ENCODE data around the gene RICTOR.

Gene RICTOR

GRCh38 chr5:38925154-38925925 lies 148.9 kb downstream of the RICTOR start:
- no peaks in the 10 kb centered on the region for H3K9me3 ChIP-seq (ENCODE audit: control insufficient read depth, low read depth, low read length)

DNA sequence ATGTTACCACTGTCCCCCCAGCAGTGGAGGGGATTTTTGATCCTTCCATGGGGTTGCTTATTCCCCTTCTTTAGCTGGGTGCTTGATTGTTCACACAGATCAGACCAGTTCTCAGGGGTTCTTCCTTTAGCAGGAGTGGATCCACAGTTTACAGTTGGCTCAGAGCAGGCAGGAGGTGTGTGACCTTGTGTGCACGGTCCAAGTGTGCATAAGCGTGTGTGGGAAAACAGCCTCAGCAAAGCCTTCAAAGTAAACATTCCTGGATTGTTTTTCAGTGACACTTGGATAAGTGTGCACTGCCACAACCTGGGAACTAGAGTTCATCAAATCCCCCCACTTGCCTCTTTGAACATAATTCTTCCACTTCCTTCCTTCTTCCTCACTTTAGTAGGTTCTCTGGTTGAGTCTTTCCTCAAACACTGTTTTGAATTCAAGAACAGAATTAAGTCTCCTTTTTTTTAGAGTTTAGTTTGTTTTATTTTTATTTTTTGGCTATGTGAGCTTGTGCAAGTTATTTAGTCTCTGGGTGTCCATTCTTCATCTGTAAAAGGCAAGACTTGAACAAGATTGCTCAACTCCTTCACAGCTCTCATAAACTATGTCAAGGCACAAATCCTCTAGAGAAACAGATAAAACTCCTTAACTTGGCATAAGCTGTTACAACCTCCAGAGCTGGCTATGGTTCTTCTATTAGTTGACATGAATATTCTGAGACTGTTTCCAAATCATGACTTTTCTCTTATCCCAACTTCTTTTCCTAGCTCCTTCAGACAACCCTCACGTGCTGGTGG lies 150.3 kb downstream of the RICTOR start:
- Histone ChIP-seq H3K4me1 (ENCODE audit: control insufficient read depth, low read depth, low read length) (no peaks in the 10 kb centered on the region), H3K4me3 (ENCODE audit: low read length) (no peak overlapping the region), H3K36me3 (ENCODE audit: control insufficient read depth, low read depth, low read length) (no peaks in the 10 kb centered on the region), H3K27ac (ENCODE audit: low read length) (no peak overlapping the region), H3K9ac (ENCODE audit: low read length) (no peak overlapping the region), H3K9me3 (ENCODE audit: control insufficient read depth, low read depth, low read length) (no peaks in the 10 kb centered on the region), H3K27me3 (ENCODE audit: control insufficient read depth, insufficient read depth, low read length) (no peaks in the 10 kb centered on the region)

More at GRCh38 chr5:38925154-38925925, 148.9 kb downstream of the RICTOR start:
- H3K36me3 ChIP-seq (ENCODE audit: control insufficient read depth, low read depth, low read length): no peaks in the 10 kb centered on the region
- no peak overlapping the region for H3K27ac ChIP-seq (ENCODE audit: low read length)
- no peaks in the 10 kb centered on the region for H3K27me3 ChIP-seq (ENCODE audit: control insufficient read depth, insufficient read depth, low read length)
- no peaks in the 10 kb centered on the region for H3K4me1 ChIP-seq (ENCODE audit: control insufficient read depth, low read depth, low read length)
- no peak overlapping the region for H3K9ac ChIP-seq (ENCODE audit: low read length)
- H3K4me3 ChIP-seq (ENCODE audit: low read length): no peak overlapping the region

DNA sequence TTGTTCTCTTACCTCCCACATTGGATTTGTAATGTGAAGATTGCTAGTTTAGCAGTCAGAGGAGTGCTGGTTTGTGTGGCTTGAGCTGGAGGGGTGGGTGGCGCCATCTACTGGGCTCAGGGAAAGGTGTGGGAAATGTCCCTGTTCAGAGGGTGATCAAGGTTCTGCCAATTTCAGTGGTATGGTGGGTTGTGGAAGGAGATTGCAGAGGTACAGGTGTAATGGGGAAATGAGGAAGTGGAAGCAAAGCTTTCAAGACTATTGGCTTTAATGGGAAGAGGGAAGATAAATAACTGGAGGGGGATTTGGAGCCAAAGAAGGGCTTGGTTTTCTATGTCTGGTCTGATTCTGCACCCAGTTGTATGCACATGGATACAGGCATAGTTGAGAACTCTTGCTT lies 152.0 kb downstream of the RICTOR start:
- Histone ChIP-seq H3K36me3 (ENCODE audit: control insufficient read depth, low read depth, low read length) (no peaks in the 10 kb centered on the region), H3K9ac (ENCODE audit: low read length) (no peak overlapping the region), H3K27ac (ENCODE audit: low read length) (no peak overlapping the region), H3K4me3 (ENCODE audit: low read length) (no peak overlapping the region), H3K4me1 (ENCODE audit: control insufficient read depth, low read depth, low read length) (no peaks in the 10 kb centered on the region), H3K27me3 (ENCODE audit: control insufficient read depth, insufficient read depth, low read length) (no peaks in the 10 kb centered on the region), H3K9me3 (ENCODE audit: control insufficient read depth, low read depth, low read length) (no peaks in the 10 kb centered on the region)

DNA sequence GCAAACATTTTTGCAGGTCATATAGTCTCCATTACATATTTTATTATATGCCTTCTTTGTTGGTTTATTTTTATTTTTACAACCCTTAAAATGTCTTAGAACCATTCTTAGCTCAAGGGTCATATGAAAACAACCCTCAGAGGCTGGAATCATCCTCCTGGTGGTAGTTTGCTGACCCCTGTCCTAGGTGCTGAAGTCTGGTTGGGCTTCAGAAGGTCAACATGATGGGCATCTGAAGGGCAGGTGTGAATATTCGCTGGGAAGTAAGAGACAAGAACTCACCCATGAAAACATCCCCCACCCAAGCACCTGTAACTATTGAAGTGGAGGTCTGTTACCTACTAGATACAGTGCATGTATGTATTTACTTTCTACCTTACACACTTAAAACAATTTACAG lies 153.0 kb downstream of the RICTOR start:
- H3K9me3 ChIP-seq (ENCODE audit: control insufficient read depth, low read depth, low read length): no peaks in the 10 kb centered on the region
- H3K27ac ChIP-seq (ENCODE audit: low read length): no peak overlapping the region
- H3K36me3 ChIP-seq (ENCODE audit: control insufficient read depth, low read depth, low read length): no peaks in the 10 kb centered on the region
- no peak overlapping the region for H3K9ac ChIP-seq (ENCODE audit: low read length)
- no peaks in the 10 kb centered on the region for H3K27me3 ChIP-seq (ENCODE audit: control insufficient read depth, insufficient read depth, low read length)
- no peak overlapping the region for H3K4me3 ChIP-seq (ENCODE audit: low read length)
- H3K4me1 ChIP-seq (ENCODE audit: control insufficient read depth, low read depth, low read length): peaks cover 3% of the 10 kb centered on the region

- no peaks in the 10 kb centered on the region for H3K27me3 ChIP-seq (ENCODE audit: control insufficient read depth, insufficient read depth, low read length)
- peaks cover 2% of the 10 kb centered on the region for H3K9me3 ChIP-seq (ENCODE audit: control insufficient read depth, low read depth, low read length)
- no peaks in the 10 kb centered on the region for H3K36me3 ChIP-seq (ENCODE audit: control insufficient read depth, low read depth, low read length)
- H3K27ac ChIP-seq (ENCODE audit: low read length): no peak overlapping the region
- H3K9ac ChIP-seq (ENCODE audit: low read length): no peak overlapping the region
- H3K4me3 ChIP-seq (ENCODE audit: low read length): no peak overlapping the region
- peaks cover 3% of the 10 kb centered on the region for H3K4me1 ChIP-seq (ENCODE audit: control insufficient read depth, low read depth, low read length)
Measured at GRCh38 chr5:38916802-38917201, 157.4 kb downstream of the RICTOR start.

DNA sequence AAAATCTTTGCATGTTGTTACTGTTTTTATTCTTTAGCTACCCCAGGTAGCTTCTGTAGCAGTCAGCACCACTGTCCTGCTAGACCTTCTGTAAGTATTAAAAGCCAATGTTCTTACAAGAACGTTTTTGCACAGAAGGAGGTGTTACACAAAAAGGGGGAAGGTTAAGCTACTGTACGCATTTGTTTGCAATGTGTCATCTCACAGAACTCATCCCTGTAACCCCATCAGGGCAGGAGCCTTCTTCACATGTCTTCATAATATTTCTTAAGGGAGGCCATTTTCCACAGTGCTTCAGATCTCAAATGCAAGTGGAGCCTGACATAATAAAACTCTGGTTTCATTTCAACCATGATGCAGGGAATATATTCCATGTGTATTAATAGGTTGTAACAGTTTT lies 160.5 kb downstream of the RICTOR start:
- peaks cover 3% of the 10 kb centered on the region for H3K4me1 ChIP-seq (ENCODE audit: control insufficient read depth, low read depth, low read length)
- no peaks in the 10 kb centered on the region for H3K27me3 ChIP-seq (ENCODE audit: control insufficient read depth, insufficient read depth, low read length)
- H3K36me3 ChIP-seq (ENCODE audit: control insufficient read depth, low read depth, low read length): no peaks in the 10 kb centered on the region
- H3K9me3 ChIP-seq (ENCODE audit: control insufficient read depth, low read depth, low read length): peaks cover 4% of the 10 kb centered on the region
- H3K27ac ChIP-seq (ENCODE audit: low read length): no peak overlapping the region
- H3K9ac ChIP-seq (ENCODE audit: low read length): no peak overlapping the region
- H3K4me3 ChIP-seq (ENCODE audit: low read length): no peak overlapping the region

GRCh38 chr5:38911933-38912332 lies 162.3 kb downstream of the RICTOR start:
- peaks cover 3% of the 10 kb centered on the region for H3K4me1 ChIP-seq (ENCODE audit: control insufficient read depth, low read depth, low read length)
- H3K4me3 ChIP-seq (ENCODE audit: low read length): no peak overlapping the region
- no peak overlapping the region for H3K9ac ChIP-seq (ENCODE audit: low read length)
- H3K27ac ChIP-seq (ENCODE audit: low read length): no peak overlapping the region
- no peaks in the 10 kb centered on the region for H3K27me3 ChIP-seq (ENCODE audit: control insufficient read depth, insufficient read depth, low read length)
- H3K36me3 ChIP-seq (ENCODE audit: control insufficient read depth, low read depth, low read length): no peaks in the 10 kb centered on the region
- H3K9me3 ChIP-seq (ENCODE audit: control insufficient read depth, low read depth, low read length): peaks cover 4% of the 10 kb centered on the region

DNA sequence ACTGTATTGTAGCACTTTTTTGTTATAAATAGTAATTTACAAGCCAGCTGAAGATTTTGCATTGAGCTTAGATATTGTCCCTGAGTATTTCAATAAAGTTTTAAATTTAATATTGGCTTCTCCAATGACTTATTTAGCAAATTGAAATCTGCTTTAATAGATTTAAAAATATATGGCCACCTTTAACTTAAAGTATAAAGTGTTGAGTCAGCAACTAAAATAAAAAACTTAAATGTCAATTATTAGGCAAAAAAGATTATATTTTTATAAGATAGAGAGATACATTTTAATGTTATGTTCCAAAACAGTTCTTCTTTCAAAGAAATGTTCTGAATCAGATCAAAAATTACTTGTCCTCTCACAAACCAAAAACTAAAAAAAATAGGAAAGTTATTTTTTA lies 167.7 kb downstream of the RICTOR start:
- Histone ChIP-seq H3K4me1 (ENCODE audit: control insufficient read depth, low read depth, low read length) (no peaks in the 10 kb centered on the region), H3K36me3 (ENCODE audit: control insufficient read depth, low read depth, low read length) (no peaks in the 10 kb centered on the region), H3K9ac (ENCODE audit: low read length) (no peak overlapping the region), H3K9me3 (ENCODE audit: control insufficient read depth, low read depth, low read length) (no peaks in the 10 kb centered on the region), H3K4me3 (ENCODE audit: low read length) (no peak overlapping the region), H3K27ac (ENCODE audit: low read length) (no peak overlapping the region), H3K27me3 (ENCODE audit: control insufficient read depth, insufficient read depth, low read length) (no peaks in the 10 kb centered on the region)

GRCh38 chr5:38905516-38905915 lies 168.7 kb downstream of the RICTOR start:
- no peaks in the 10 kb centered on the region for H3K4me1 ChIP-seq (ENCODE audit: control insufficient read depth, low read depth, low read length)
- no peak overlapping the region for H3K27ac ChIP-seq (ENCODE audit: low read length)
- H3K9me3 ChIP-seq (ENCODE audit: control insufficient read depth, low read depth, low read length): no peaks in the 10 kb centered on the region
- no peak overlapping the region for H3K4me3 ChIP-seq (ENCODE audit: low read length)
- H3K36me3 ChIP-seq (ENCODE audit: control insufficient read depth, low read depth, low read length): no peaks in the 10 kb centered on the region
- no peaks in the 10 kb centered on the region for H3K27me3 ChIP-seq (ENCODE audit: control insufficient read depth, insufficient read depth, low read length)
- H3K9ac ChIP-seq (ENCODE audit: low read length): no peak overlapping the region

DNA sequence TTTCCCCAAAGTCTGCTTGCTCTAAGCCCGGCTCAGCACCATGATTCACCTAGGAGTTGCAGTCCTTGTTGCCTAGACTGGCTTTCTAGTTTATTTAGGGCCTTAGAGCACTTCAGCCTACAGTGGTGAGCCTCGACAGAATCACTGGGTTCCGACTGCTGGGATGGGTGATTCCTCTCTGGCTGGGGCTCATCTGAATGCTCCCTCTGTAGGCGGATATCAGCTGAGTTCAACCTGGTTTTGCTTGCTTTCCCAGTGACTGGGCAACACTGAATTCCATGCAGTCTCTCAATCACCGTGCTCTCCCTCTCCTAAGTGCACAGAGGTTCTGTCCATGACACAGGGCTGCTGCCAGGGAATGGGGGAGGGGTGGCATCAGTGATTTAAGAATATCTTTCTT lies 174.3 kb downstream of the RICTOR start:
- Histone ChIP-seq H3K9me3 (ENCODE audit: control insufficient read depth, low read depth, low read length) (no peaks in the 10 kb centered on the region), H3K27ac (ENCODE audit: low read length) (no peak overlapping the region), H3K4me3 (ENCODE audit: low read length) (no peak overlapping the region), H3K4me1 (ENCODE audit: control insufficient read depth, low read depth, low read length) (no peaks in the 10 kb centered on the region), H3K36me3 (ENCODE audit: control insufficient read depth, low read depth, low read length) (no peaks in the 10 kb centered on the region), H3K27me3 (ENCODE audit: control insufficient read depth, insufficient read depth, low read length) (no peaks in the 10 kb centered on the region), H3K9ac (ENCODE audit: low read length) (no peak overlapping the region)

GRCh38 chr5:38896760-38897159 lies 177.4 kb downstream of the RICTOR start:
- Histone ChIP-seq H3K9ac (ENCODE audit: low read length) (no peak overlapping the region), H3K4me3 (ENCODE audit: low read length) (no peak overlapping the region), H3K36me3 (ENCODE audit: control insufficient read depth, low read depth, low read length) (no peaks in the 10 kb centered on the region), H3K4me1 (ENCODE audit: control insufficient read depth, low read depth, low read length) (no peaks in the 10 kb centered on the region), H3K27me3 (ENCODE audit: control insufficient read depth, insufficient read depth, low read length) (no peaks in the 10 kb centered on the region), H3K9me3 (ENCODE audit: control insufficient read depth, low read depth, low read length) (no peaks in the 10 kb centered on the region), H3K27ac (ENCODE audit: low read length) (no peak overlapping the region)

DNA sequence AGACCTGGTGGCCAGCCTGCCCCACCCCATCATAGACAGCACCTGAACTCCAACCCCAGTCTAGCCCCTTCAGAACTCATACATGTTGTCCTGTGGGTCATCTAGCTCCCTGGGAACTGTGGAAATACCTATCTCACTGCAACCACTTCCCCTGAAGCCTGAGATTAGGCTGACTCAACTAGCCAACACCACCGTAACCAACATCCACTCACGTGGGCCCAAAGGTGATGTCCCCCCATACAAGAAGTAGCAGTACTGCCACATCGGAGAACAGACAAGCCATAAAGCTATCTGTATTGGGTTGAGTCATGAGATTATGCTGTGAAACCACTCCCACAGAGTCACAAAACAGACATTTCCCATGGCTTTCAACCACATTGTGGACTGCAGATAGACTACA lies 181.8 kb downstream of the RICTOR start:
- Histone ChIP-seq H3K4me3 (ENCODE audit: low read length) (no peak overlapping the region), H3K9me3 (ENCODE audit: control insufficient read depth, low read depth, low read length) (no peaks in the 10 kb centered on the region), H3K36me3 (ENCODE audit: control insufficient read depth, low read depth, low read length) (no peaks in the 10 kb centered on the region), H3K4me1 (ENCODE audit: control insufficient read depth, low read depth, low read length) (peaks cover 5% of the 10 kb centered on the region), H3K27me3 (ENCODE audit: control insufficient read depth, insufficient read depth, low read length) (no peaks in the 10 kb centered on the region), H3K9ac (ENCODE audit: low read length) (no peak overlapping the region), H3K27ac (ENCODE audit: low read length) (no peak overlapping the region)

All from iPS-18a (cell line).